Measurements from ENCODE around the gene EXOC2. TPM values are rescaled to one million over a fixed set of nuclear protein-coding genes. Genes with fewer than 3 reads are reported as not detected.

The EXOC2 gene
- total RNA-seq, 5 donors from 2014 or later (not counting 1 experiment from before 2014, with no cell fraction given): 30.7 to 40.6 (median 39.3) TPM

DNA sequence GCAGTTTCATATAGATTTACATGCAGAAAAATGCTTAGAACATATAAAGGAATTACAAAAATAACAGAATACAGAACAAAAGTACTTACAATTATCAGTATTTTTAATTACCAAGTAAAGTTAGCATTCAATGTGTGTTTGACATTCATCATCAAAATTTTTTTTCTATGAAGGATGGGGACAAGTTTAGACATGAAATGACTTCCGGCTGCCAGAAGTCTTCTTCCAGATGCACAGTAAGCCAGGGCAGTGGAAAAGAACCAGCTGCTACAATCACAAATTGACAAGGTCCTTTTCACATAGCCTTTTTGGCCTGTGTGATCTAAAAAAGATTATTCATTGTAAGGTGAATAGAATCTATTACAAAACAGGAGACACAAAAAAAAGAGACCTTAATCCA is 109.8 kb downstream of the EXOC2 start:
- Mint-ChIP-seq H3K27me3 (no peaks in the 10 kb centered on the region), H3K27ac (no peak overlapping the region), H3K9me3 (no peaks in the 10 kb centered on the region), H3K36me3 (peaks cover 12% of the 10 kb centered on the region), H3K4me3 (no peak overlapping the region), H3K4me1 (peaks cover 17 to 22% (median 17%) of the 10 kb centered on the region in 3 donors)
- Histone ChIP-seq H3K9me3 (no peaks in the 10 kb centered on the region), H3K27me3 (replicated peaks in 1 of 2; ENCODE audit: control insufficient read depth in 2 of 2, extremely low read depth in 1 of 2, insufficient read depth in 2 of 2, low read length in 1 of 2) (no peaks in the 10 kb centered on the region), H3K4me3 (ENCODE audit: control insufficient read depth in 1 of 2, extremely low read depth in 1 of 2, low read length in 1 of 2) (no peak overlapping the region), H3K27ac (ENCODE audit: low read length) (no peak overlapping the region), H3K4me1 (ENCODE audit: control insufficient read depth in 1 of 2, extremely low read depth in 1 of 2, insufficient read depth in 2 of 2, low read length in 2 of 2) (peaks cover 0 to 3% of the 10 kb centered on the region in 2 experiments), H3K36me3 (ENCODE audit: control insufficient read depth in 2 of 2, extremely low read depth in 1 of 2, insufficient read depth in 1 of 2, low read length in 1 of 2) (peaks cover 0 to 7% of the 10 kb centered on the region in 2 donors)
- no CpG with 5 or more reads among the region's 1 CpG for WGBS (ENCODE audit: insufficient coverage)
- ChIA-PET POLR2A (no interaction called here), CTCF (no interaction called here)
- DNase-seq: no peak
- ATAC-seq (replicated peaks in 1 of 4): no peak

DNA sequence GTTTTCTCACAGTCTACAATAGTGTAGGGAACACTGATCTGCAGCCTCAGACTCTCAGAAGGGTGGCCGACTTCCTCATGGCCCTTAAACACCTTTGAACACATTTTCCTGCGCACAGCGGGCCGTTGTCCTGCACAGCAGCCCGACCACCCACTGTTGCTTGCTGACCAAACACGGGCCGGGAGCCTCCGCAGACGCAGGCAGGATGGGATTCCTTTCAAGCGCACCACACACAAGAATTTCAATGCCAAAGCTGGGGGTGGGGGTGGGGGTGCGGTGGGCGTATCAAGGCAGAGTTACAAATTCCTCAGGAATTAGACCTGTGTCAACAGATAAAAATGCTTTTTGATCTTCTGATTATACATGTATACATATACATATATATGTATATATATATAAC is 110.6 kb downstream of the EXOC2 start:
- no peak overlapping the region for H3K27ac ChIP-seq (ENCODE audit: low read length)
- Mint-ChIP-seq H3K4me3 (no peak overlapping the region), H3K27ac (no peak overlapping the region), H3K27me3 (no peaks in the 10 kb centered on the region), H3K36me3 (peaks cover 11% of the 10 kb centered on the region), H3K4me1 (peaks cover 17 to 24% (median 19%) of the 10 kb centered on the region in 3 donors), H3K9me3 (no peaks in the 10 kb centered on the region)
- 43% methylated on average over 1 of the region's 12 CpGs for WGBS (ENCODE audit: insufficient coverage)
- no peak for ATAC-seq (replicated peaks in 1 of 4)
- no peaks in the 10 kb centered on the region for H3K27me3 ChIP-seq (replicated peaks in 1 of 2; ENCODE audit: control insufficient read depth in 2 of 2, extremely low read depth in 1 of 2, insufficient read depth in 2 of 2, low read length in 1 of 2)
- DNase-seq: no peak
- peaks cover 0 to 3% of the 10 kb centered on the region in 2 experiments for H3K4me1 ChIP-seq (ENCODE audit: control insufficient read depth in 1 of 2, extremely low read depth in 1 of 2, insufficient read depth in 2 of 2, low read length in 2 of 2)
- H3K9me3 ChIP-seq: no peaks in the 10 kb centered on the region
- peaks cover 0 to 5% of the 10 kb centered on the region in 2 donors for H3K36me3 ChIP-seq (ENCODE audit: control insufficient read depth in 2 of 2, extremely low read depth in 1 of 2, insufficient read depth in 1 of 2, low read length in 1 of 2)
- no peak overlapping the region for H3K4me3 ChIP-seq (ENCODE audit: control insufficient read depth in 1 of 2, extremely low read depth in 1 of 2, low read length in 1 of 2)
- ChIA-PET CTCF (interaction anchor here in 1 of 2 donors (0.6 kb wide), 1 partner anchor 16 kb away, joined by 3 read pairs; no protein-coding TSS in a partner anchor), POLR2A (no interaction called here)

DNA sequence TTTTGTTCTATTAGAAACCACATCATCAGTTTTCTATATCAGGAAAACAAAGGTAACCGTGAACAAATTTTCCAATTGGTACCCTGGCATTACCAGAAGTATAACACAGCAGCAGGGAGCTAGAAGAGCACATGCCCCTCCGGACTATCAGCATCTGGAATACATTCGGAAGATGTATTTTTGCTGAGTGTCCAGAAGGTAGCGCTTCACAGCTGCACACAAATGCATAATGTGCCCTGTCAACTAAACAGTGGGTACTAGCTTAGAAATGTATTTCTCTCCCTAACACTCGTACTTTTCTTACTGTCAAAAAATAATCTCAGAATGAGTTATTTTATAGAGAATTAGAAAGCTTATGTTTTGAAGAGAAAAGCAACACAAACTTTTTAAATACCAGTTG is 113.6 kb downstream of the EXOC2 start:
- no peaks in the 10 kb centered on the region for H3K27me3 ChIP-seq (replicated peaks in 1 of 2; ENCODE audit: control insufficient read depth in 2 of 2, extremely low read depth in 1 of 2, insufficient read depth in 2 of 2, low read length in 1 of 2)
- ATAC-seq (replicated peaks in 1 of 4): no peak
- peaks cover 0 to 6% of the 10 kb centered on the region in 2 donors for H3K36me3 ChIP-seq (ENCODE audit: control insufficient read depth in 2 of 2, extremely low read depth in 1 of 2, insufficient read depth in 1 of 2, low read length in 1 of 2)
- no peak for DNase-seq
- H3K9me3 ChIP-seq: no peaks in the 10 kb centered on the region
- H3K27me3 Mint-ChIP-seq: no peaks in the 10 kb centered on the region
- no peaks in the 10 kb centered on the region for H3K9me3 Mint-ChIP-seq
- peaks cover 17 to 21% (median 19%) of the 10 kb centered on the region in 3 donors for H3K4me1 Mint-ChIP-seq
- no peak overlapping the region for H3K27ac Mint-ChIP-seq
- H3K4me3 Mint-ChIP-seq: no peak overlapping the region
- peaks cover 22% of the 10 kb centered on the region for H3K36me3 Mint-ChIP-seq
- no peak overlapping the region for H3K4me3 ChIP-seq (ENCODE audit: control insufficient read depth in 1 of 2, extremely low read depth in 1 of 2, low read length in 1 of 2)
- H3K4me1 ChIP-seq (ENCODE audit: control insufficient read depth in 1 of 2, extremely low read depth in 1 of 2, insufficient read depth in 2 of 2, low read length in 2 of 2): peaks cover 0 to 3% of the 10 kb centered on the region in 2 experiments
- ChIA-PET CTCF (interaction anchor here (0.6 to 0.9 kb wide), 3 partner anchors 10 to 30 kb away, joined by 3 to 6 read pairs (median 3); no protein-coding TSS in a partner anchor), POLR2A (interaction anchor here in 1 of 2 donors (0.6 to 1.2 kb wide), 2 partner anchors 25 to 33 kb away, joined by 4 read pairs; no protein-coding TSS in a partner anchor)
- H3K27ac ChIP-seq (ENCODE audit: low read length): no peak overlapping the region
- no CpG with 5 or more reads among the region's 5 CpGs for whole genome bisulfite sequencing (ENCODE audit: insufficient coverage)

DNA sequence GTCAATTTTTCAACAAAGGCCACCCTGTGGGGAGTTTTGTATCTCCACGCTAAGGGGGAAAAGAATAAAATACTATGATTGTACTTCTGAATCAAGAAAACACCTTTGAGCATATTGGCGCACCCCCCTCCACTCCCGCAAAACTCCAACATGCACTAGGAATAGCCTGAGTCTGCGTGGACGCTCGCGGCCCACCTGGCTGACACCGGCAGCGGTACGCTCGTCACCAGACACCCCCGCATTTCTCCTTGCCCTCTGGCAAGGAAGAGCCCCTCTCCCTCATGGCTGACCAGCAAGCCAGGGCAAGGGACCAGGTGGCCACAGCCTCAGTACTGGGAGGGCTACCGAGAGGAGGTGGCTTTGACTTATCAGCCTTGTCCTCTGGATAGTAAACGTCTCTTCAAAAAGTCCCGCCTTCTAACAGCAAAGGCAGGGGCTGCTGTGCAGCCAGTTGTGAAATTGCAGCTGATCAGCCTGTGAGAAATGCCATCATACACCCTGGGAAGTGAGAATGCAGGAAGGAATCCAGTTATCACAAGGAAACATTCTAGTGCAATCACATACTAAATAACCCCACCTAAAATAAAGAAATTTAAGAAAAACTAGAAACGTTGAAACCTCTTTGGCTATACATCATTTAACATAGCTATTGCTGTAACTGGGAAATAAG is 120.2 kb downstream of the EXOC2 start:
- ATAC-seq (replicated peaks in 1 of 4): no peak
- H3K36me3 Mint-ChIP-seq: peaks cover 62% of the 10 kb centered on the region

DNA sequence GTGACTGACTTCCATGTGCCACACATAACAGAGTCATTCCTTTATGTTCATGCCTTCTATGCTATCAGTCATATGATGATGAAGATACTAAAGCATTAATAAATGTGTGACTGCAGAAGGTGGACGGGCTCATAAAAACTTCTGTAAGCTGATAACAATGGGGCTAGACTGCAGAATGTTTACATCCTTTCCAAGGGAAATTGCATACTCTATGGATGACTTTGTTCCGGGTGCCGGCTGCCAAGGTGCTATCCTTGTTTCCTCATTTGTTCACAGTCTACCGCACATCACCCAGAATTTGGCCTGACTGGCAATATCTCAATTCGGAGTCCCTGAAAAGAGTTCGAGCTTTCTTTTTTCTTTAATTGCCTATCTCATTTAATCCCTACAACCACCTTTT is 121.0 kb downstream of the EXOC2 start:
- Histone ChIP-seq H3K4me3 (ENCODE audit: control insufficient read depth in 1 of 2, extremely low read depth in 1 of 2, low read length in 1 of 2) (no peak overlapping the region), H3K36me3 (ENCODE audit: control insufficient read depth in 2 of 2, extremely low read depth in 1 of 2, insufficient read depth in 1 of 2, low read length in 1 of 2) (peaks cover 14 to 42% of the 10 kb centered on the region in 2 donors), H3K27ac (ENCODE audit: low read length) (no peak overlapping the region), H3K4me1 (ENCODE audit: control insufficient read depth in 1 of 2, extremely low read depth in 1 of 2, insufficient read depth in 2 of 2, low read length in 2 of 2) (no peaks in the 10 kb centered on the region), H3K27me3 (replicated peaks in 1 of 2; ENCODE audit: control insufficient read depth in 2 of 2, extremely low read depth in 1 of 2, insufficient read depth in 2 of 2, low read length in 1 of 2) (no peaks in the 10 kb centered on the region), H3K9me3 (no peaks in the 10 kb centered on the region)
- H3K9me3 Mint-ChIP-seq: no peaks in the 10 kb centered on the region
- no peak for DNase-seq
- ATAC-seq (replicated peaks in 1 of 4): no peak
- no peak overlapping the region for H3K4me3 Mint-ChIP-seq
- 100% methylated on average over 1 of the region's 6 CpGs for WGBS (ENCODE audit: insufficient coverage)
- peaks cover 57% of the 10 kb centered on the region for H3K36me3 Mint-ChIP-seq
- H3K27ac Mint-ChIP-seq: no peak overlapping the region
- no peaks in the 10 kb centered on the region for H3K27me3 Mint-ChIP-seq
- H3K4me1 Mint-ChIP-seq: no peaks in the 10 kb centered on the region
- ChIA-PET POLR2A (no interaction called here), CTCF (no interaction called here)

More for the DNA sequence above, 120.2 kb downstream of the EXOC2 start:
- Histone ChIP-seq H3K27me3 (replicated peaks in 1 of 2; ENCODE audit: control insufficient read depth in 2 of 2, extremely low read depth in 1 of 2, insufficient read depth in 2 of 2, low read length in 1 of 2) (no peaks in the 10 kb centered on the region), H3K4me1 (ENCODE audit: control insufficient read depth in 1 of 2, extremely low read depth in 1 of 2, insufficient read depth in 2 of 2, low read length in 2 of 2) (no peaks in the 10 kb centered on the region), H3K27ac (ENCODE audit: low read length) (no peak overlapping the region), H3K4me3 (ENCODE audit: control insufficient read depth in 1 of 2, extremely low read depth in 1 of 2, low read length in 1 of 2) (no peak overlapping the region), H3K9me3 (no peaks in the 10 kb centered on the region), H3K36me3 (ENCODE audit: control insufficient read depth in 2 of 2, extremely low read depth in 1 of 2, insufficient read depth in 1 of 2, low read length in 1 of 2) (peaks cover 12 to 40% of the 10 kb centered on the region in 2 donors)
- Mint-ChIP-seq H3K4me3 (no peak overlapping the region), H3K27me3 (no peaks in the 10 kb centered on the region), H3K9me3 (no peaks in the 10 kb centered on the region), H3K27ac (no peak overlapping the region), H3K4me1 (peaks cover 0 to 2% (median 2%) of the 10 kb centered on the region in 3 donors)
- 96% methylated on average over 10 of the region's 16 CpGs for WGBS (ENCODE audit: insufficient coverage)
- DNase-seq: no peak
- CTCF ChIA-PET: no interaction called here
- POLR2A ChIA-PET: no interaction called here

DNA sequence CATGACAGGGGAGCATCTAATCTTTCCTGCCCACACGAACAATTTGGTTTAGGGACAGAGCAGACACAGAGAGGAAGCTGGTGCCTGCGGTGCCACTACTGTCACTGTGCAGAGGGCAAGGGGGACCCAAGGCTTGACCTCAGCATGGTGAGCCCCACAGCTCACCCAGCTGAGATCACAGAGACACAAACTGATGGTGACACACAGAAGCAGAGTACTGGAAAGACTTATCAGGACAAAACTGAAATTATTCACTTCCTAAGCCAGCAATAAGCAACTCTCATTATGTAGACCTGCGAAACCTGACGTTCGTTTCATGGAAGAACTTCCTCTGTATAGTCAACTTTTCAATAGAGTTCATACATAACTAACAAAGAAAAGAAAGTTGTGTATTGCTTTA is 122.1 kb downstream of the EXOC2 start:
- Mint-ChIP-seq H3K4me1 (no peaks in the 10 kb centered on the region), H3K27ac (peak overlapping the region in 1 of 2 donors; percentile 39), H3K4me3 (no peak overlapping the region), H3K36me3 (peaks cover 55% of the 10 kb centered on the region), H3K27me3 (no peaks in the 10 kb centered on the region), H3K9me3 (no peaks in the 10 kb centered on the region)
- H3K27ac ChIP-seq (ENCODE audit: low read length): no peak overlapping the region
- ChIA-PET POLR2A (no interaction called here), CTCF (no interaction called here)
- no peak overlapping the region for H3K4me3 ChIP-seq (ENCODE audit: control insufficient read depth in 1 of 2, extremely low read depth in 1 of 2, low read length in 1 of 2)
- no peak for DNase-seq
- H3K4me1 ChIP-seq (ENCODE audit: control insufficient read depth in 1 of 2, extremely low read depth in 1 of 2, insufficient read depth in 2 of 2, low read length in 2 of 2): no peaks in the 10 kb centered on the region
- no peak for ATAC-seq (replicated peaks in 1 of 4)
- H3K36me3 ChIP-seq (ENCODE audit: control insufficient read depth in 2 of 2, extremely low read depth in 1 of 2, insufficient read depth in 1 of 2, low read length in 1 of 2): peaks cover 14 to 42% of the 10 kb centered on the region in 2 donors
- WGBS (ENCODE audit: insufficient coverage): 65% methylated on average over 2 of the region's 5 CpGs
- H3K27me3 ChIP-seq (replicated peaks in 1 of 2; ENCODE audit: control insufficient read depth in 2 of 2, extremely low read depth in 1 of 2, insufficient read depth in 2 of 2, low read length in 1 of 2): no peaks in the 10 kb centered on the region
- H3K9me3 ChIP-seq: no peaks in the 10 kb centered on the region

Data from T-cell (primary cell).